HG02763 (cell line): ENCODE data around the gene TGFBR3.
"Not testable (repeated sequence)": the region's sequence is repeated elsewhere in the genome, so short reads cannot be mapped to it uniquely, and the experiment has no call there.

ENCODE experiments used
- ATAC-seq: cut with Tn5 transposase; IDR thresholded peaks from one replicate; pipeline ENCODE4 v1.9.1; 2021; ENCODE audit warnings: mild to moderate bottlenecking, moderate library complexity; ENCODE audit not compliant: unreplicated experiment

TGFBR3 gene

DNA sequence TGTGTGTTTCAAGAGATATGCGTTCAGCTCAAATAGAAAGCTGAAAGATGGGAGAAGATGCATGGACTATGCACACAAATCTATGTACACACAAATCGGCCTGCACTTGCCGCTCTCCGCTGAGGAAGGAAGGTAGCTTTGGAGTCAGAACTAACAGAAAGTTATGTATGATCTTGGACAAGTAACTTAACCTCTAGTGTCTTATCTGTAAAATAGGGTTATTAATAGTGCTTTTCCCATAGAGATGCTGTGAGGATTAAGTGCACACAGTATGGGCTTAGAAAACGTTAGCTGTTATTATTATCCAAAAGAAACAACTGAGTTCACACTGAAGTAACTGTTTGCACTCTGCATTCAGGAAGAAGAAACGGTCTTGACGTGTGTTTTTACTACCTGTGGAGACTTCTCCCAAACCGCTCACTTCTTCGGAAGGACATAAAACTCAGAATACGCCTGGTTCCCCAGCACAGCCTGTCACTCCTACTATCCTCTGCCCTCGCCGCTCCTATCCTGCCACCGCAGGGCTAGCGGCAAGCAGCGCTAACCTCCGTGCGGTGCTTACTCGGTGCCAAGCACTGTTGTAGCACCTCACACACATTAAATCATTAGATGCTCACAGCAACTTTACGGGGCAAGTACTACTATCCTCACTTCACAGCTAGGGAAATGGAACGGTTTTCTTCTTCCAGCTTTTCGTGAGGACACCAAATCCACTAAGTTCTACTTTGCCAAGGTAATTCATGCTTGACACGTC is 1.3 kb downstream of the TGFBR3 start:
- ATAC-seq = no peak

DNA sequence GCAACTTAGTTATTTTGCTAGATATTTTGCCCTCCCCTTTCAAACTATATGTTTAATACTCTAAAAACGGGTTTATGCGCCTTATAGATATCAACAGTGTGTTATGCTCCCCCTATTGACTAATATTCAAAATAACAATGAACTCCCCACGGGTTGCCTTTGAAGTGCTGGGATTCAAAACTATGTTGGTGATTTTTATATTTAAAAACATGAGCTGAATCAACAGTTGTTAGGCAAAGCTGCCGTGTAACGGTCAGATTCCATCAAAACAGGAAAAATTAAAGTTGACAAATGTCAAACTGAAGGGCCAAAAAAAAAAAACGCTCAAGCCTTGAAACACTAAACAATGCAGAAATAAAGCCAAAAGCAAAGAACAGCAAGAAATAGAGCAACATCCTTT is 2.5 kb downstream of the TGFBR3 start:
- ATAC-seq = no peak

DNA sequence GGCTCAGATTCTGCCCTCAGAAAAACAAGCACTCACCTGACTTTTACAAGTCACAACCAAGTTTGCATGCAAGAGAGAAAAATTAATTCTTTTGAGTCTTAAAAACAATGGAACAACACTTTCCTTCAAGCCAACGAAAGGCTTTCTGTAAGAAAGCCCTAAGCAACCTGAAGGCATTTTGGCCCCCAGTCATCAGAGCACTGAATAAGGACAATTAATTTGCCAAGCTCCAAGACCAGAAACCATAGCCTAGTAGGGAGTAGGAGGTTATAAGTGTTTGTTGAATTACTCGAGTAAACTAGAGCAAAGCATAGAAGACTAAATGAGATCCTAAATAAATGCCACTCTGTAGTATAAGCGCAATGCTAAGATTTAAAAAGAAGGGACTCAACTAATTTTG is 4.7 kb downstream of the TGFBR3 start:
- ATAC-seq = no peak

DNA sequence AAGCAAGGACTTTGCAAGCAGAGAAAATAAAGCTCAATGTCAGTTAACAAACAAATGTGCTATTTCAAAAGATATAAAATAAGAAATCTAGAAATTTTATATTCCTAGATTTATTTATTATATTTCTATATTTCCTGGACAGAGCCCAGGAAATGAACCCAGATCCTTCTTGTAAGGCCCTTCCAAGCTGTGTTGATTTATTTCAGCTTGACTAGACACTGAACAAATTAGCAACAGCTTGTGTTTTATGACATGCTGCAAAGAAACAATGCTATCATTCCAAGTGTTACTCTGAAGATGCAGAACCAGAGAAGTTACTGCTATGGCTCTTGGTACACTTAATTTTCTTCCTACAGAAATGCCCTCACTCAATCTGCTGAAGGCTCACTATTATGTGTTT is 6.2 kb downstream of the TGFBR3 start:
- no peak for ATAC-seq

DNA sequence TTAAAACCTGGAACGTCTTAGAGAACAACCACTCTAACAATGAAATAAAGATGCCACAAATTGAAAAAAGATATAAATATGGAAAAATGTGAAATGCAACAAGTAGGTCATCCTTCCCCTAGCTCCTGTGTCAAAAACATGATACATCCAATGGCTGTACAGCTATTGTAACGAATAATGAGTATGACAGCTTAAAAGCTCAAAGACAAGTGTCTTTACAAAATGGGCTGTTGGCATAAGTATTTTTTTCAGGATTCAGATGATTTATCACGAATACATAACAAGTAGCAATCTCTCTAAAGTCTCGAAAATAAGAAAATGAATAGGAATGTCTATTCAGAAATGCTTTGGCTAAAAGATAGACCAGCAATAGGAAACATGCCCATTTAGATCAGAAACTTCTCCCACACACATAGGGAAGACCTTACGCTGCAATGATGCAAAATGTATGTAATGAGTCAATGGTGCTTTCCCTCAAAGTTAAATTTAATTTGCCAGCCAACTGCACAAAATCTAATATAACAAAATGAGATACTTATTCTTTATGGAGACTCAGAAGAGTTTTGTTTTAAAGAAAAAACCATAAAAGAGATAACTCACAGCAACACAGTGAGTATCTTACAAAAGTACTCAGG is 8.3 kb downstream of the TGFBR3 start:
- no peak for ATAC-seq

DNA sequence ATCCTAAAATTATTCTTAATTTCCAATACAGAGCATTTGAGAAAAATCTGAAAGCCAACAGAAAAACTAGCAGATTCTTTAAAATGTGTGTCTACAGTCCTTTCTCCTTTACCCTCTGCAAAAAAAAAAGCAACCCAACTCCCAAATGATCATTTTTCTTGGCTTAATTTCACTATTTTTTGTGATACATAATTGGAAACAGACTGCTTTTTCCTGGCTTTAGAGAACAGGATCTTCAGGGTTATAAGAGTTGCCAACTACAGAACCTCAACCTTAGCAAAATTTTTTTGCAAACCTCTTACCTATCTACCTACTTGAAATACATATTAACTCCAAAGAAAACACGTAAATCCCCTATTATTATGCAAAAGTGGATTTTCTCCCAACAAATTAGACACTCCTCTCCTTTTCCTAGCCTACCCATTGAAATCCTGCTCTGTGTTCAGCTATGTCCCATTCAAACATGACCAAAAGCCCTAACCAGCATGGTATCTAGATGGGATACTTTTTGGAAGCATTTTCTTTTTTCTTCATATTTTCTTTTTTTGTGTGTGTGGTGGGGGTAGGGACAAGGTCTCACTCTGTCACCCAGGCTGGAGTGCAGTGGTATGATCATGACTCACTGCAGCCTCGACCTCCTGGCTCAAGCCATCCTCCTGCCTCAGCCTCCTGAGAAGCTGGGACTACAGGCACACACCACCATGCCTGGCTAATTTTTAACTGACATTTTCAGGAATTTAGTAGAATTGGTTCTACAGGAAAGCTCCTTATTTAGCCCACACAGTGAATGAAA is 9.0 kb downstream of the TGFBR3 start:
- no peak for ATAC-seq

DNA sequence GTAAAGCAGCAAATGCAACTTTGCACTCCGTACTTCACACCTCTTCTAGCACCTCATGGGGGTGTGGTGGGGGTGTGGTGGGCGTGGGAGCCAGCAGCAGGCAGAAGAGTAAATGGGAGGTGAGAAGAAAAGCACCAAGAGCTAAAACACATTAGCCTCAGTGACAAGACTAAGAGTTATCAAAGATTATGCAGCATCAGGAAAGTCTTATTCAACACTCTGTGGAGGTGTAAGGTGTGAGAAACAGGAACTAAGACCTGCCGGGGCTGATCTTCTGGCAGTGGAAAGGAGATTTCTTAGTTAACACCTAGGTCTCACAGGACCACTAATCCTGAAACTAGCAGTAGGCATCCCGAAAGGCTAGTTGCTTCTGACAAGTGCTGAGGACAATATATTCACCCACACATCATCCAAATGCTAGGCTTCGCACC is 9.9 kb downstream of the TGFBR3 start:
- ATAC-seq = peak; percentile 84

DNA sequence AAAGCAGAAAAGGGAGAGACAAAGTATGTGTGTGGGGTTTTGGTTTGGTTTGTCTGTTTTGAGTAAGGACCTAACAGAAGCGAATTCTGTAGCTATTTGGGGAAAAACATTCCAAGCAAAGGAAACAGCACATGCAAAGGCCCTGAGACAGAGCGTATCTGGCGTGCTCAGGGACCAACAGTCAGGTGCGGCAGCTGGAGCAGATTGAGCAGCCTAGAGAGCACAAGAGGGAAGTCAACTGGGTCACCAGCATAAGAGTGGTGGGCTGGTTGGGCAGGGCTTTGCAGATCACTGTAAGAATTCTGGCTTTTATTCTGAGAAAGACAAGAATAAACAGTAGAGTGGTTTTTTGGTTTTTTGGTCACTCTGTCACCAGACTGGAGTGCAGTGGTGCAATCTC is 11.8 kb downstream of the TGFBR3 start:
- ATAC-seq = no peak

DNA sequence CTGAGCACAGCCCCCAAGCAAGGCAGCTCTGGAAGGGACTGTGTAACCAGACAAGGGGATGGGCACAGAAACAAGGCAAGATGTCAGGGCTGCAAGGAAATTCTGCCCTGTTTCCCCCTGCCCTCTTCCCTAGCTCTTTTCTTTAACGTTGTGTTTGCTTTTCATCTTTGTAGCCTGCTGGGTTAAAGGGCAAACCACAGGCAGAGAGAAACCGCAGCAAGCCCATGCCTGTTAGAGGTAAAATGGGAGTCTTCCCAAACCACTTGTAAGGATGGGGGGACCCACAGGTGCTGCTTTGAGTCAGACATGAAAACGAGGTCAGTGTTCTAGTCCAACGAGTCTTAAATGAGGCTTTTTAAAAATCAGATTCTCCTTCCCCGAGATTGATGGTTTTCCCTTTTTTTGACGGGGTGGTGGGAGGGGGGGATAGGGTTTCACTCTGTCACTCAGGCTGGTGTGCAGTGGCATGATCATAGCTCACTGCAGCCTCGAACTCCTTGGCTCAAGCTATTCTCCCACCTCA is 13.3 kb downstream of the TGFBR3 start:
- no peak for ATAC-seq

DNA sequence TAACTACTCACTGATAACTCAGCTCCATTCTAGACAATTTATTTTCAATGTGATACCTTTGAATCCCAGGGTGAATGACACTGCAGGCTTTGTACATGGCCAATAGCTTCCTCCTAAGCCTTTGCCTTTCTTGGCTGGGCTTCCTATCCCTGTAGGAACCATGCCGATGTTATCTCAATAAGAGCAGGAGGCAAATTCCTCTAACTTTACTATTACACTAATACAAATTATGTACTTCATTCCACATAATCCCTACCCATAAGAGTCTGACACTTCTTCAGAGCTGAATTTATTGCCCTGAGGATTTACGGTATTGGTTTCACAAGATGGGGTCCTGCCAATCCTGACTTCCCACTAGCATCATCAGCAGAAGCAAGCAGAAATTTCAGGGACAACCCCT is 14.0 kb downstream of the TGFBR3 start:
- no peak for ATAC-seq

DNA sequence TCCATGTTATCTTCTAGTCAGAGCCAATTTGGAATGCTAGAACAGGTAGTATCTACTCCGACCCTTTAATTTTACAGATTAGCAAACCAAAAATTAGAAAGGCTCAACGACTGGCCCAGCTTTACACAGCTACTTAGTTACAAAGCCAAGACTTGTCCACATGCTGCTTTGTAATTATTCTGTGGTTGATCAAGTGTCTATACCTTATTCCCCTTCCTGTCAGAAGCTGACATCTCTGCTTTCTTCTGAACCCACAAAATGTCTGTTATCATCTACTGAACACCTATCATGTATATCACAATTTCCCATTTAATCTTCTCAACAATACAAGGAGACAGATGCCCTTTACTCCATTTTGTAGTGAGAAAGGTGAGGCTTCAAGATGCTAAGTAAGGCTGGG is 15.6 kb downstream of the TGFBR3 start:
- no peak for ATAC-seq

DNA sequence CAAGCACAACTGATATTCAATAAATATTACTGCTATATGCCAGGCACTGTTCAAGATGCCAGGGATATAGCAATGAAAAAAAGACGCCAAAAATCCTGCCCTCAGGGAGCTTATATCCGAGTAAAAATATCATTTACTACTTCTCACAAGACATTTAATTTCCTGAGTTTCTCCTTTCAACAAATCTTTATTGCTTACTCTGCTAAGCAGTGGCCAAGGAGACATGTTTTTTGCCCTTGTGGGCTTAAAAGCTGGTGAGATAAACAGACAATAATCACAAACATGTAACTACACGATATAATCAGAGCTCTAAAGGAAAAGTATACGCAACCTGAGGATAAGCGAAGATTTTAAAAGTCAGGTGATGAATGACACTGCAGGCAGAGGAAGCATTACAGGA is 19.5 kb downstream of the TGFBR3 start:
- no peak for ATAC-seq

DNA sequence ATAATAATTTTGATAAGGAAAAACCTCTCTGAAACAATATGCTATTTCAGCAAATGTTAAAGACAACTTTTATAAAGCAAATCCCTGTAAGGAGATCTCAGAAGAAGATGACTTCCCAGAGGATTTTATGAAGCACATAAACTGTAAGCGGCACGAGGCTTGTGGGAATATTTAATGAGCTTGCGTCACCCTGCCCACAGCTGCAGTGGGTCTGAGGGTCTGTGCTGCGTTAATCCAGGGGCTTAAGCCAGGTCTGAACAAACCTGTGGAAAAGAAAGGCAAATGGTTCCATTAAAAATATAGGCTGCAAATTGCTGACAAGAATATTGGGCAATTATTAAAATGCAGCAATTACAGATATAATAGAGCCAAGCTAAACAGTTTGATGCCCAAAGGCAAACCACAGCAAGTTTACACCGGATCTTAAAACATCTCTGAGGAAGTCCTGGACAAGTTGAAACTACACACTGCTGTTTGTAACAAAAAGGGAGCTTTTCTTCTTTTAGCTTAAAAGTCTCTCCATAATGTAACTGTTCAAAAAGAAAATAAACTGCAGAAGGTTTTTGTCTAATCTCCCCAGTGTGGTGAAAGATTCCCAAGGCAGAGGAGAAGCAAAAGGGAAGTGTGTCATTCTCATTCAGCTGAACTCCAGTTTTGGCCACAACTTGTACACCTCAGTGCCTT is 21.8 kb downstream of the TGFBR3 start:
- ATAC-seq = no peak

DNA sequence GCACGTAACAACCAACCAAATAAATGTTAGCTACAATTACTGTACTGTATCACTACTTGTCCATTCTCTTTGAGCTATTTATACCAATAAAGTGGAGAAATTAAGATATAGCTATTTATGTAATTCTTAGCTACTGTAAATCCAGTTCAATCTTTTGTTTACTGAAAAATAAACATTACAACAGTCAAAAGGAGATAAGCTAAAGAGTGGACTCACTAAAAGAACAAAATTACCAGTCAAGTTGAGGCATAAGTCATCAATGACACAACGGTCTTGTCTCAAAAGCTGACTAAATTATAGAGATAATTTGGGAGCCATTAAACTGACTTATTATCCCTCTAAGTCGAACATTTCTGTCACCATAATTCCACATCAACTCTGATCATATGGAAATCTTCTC is 22.5 kb downstream of the TGFBR3 start:
- no peak for ATAC-seq

DNA sequence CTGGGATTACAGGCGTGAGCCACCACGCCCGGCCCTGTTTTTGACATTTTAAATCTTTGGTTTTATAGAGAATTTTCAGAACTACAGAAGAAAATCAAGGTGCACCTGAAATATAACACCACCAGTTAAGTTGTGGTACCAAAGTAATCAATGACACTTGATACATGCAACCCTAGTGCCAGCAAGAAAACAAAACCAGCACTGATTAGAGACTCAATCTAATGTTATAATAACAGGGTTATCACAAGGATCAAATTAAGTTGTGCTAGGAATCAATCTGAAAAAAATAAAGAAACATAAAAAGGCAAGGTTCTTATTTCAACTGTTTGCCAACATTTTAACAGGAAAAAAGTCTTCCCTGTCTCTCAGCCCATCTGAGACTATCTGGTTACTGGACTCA is 23.8 kb downstream of the TGFBR3 start:
- ATAC-seq = no peak

DNA sequence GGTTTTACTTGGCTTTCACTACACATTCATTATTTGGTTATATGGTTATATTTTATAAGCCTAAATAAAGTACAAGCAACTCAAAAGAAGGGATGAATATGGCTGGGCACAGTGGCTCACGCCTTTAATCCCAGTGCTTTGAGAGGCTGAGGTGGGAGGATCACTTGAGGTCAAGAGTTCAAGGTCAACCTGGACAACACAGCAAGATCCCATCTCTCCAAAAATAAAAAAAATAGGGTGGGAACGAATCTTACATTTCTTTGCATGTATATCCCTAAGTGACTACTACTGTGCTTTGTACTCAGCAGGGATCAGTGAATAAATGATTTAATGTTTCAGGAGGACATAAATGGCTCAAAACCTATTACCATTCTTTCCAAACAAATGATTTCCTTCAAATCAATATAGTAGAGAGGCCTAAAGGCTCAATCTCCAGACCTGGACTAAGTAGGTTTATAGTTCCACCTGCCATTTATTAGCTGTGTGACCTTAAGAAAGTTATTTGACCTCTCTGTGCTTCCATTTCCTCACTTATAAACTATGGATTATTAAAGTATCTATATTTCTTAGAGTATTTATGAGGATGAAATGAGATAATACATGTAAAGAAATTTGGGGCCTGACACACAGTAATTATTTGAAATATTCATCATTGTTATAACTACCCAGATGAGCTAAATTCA is 28.3 kb downstream of the TGFBR3 start:
- ATAC-seq = no peak

DNA sequence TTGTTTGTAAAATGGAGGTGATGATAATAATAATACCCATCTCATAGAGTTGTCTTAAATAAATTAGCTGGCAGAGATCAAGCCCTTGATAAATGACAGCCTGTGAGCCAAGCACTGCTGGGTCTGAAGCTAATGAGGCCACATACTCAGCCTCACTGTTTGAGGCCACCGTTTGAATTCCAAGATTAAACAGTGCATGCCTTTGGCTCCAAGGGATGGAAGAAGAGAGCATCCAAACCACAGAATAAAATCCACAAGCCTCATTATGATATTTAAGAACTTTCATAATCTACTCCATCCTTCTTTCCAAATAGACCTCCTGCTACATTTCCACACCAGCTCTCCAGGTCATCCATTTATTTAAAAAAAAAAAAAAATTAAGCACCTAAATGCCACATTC is 29.0 kb downstream of the TGFBR3 start:
- ATAC-seq = no peak

DNA sequence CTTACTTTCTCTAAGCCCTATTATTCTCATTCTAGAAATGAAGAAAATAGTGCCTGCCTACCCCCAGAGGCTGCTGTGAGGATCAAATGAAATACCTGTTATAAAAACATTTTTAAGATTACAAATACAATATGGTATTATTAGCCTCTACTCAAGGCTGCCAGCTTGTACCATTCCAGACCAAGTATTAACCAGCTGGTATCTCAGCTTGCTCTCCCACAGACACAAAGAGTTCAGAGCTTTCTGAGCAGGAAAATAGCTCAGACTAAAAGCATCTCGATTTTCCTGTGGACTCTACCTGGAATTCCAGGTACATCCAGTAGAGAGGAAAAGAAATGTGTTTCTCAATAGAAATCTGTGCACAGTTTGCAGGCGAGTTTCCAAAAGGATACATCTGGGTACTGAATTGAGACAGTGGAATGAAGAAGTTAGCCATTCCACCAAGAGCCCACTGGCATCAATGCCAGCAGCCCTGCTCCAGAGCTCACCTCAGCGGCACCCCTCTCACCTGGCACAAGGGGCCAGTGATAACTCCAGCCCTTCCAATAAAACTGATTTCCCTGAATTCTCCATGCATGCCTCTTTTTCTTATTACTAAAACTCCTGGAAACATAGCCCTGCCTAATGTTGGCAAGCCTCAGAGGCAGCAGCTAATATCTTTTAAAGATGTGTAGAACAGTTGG is 31.0 kb downstream of the TGFBR3 start:
- no peak for ATAC-seq

DNA sequence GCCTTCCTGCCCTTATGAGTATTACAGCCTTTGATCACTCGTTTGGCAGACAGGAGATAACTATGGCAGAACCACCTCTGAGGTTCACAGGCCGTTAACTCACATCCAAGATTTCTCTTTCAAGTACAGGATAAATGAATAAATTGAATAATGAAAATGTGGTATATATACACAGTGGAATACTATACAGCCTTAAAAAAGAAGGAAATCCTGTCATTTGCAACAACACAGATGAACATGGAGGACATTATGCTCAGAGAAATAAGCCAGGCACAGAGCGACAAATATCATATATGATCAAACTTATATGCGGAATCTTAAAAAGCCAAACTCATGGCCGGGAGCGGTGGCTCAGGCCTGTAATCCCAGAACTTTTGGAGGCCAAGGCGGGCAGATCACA is 32.6 kb downstream of the TGFBR3 start:
- ATAC-seq = no peak

DNA sequence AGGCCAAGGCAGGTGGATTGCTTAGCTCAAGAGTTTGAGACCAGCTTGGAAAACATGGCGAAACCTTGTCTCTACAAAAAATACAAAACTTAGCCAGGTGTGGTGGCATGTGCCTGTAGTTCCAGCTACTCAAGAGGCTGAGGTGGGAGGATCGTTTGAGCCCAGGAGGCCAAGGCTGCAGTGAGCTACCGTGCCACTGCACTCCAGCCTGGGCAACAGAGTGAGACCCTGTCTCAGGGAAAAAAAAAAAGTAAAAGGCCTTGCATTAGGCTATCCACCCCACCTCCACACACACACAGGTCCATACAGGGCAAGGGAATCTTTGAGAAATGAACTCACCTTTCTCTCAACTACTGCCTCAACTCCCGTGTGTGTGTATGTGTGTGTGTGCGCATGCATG is 33.9 kb downstream of the TGFBR3 start:
- ATAC-seq = not testable (repeated sequence)
